ENCODE data around the gene FIBCD1.

The FIBCD1 gene

DNA sequence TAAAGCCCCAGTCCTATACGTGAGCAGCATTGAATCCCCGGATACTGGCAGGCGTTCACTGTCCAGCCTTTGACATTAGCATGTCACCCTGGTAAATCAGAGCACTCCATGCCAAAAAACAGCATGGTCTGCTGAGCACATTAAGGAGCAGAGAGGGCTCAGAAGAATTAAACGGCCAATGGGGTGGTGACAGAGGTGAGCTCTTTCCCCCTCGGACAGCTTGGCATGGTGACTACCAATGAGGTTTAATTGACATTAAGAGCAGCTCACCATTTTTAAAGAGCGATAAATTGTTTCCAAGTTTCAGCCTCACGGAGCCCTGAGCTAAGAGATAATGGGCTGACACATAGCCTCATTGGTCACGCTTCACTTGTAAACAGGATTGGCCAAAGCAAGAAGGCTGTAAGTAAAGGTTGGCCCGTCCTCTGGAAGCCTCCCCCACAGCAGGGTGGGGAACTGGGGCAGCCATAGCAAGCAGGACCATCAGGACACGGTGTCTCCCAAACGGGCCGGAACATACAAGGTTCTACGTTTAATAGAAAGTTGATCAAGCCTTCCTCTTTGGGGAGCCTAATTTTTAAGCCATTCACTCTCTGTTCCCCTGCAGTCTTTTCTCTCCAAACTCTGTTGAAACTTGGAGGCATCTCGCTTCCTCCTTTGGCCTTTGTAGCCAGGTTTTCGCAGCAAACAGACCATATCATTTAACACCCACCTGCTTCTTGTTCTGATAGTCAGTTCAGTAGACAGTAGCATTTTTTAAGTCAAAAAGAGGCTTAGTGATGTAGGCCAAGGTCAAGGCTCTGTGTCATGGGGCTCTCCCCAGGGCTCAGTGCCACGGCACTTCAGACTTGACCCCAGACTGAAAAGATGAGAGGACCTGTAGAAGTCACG is 68.3 kb downstream of the FIBCD1 start:
- H3K27ac ChIP-seq: no peak overlapping the region
- TF ChIP-seq CTCF (conservative IDR thresholded peaks at IDR 0.05): no peak
- TF ChIP-seq ZFX (IDR thresholded peaks at IDR 0.05): no peak

DNA sequence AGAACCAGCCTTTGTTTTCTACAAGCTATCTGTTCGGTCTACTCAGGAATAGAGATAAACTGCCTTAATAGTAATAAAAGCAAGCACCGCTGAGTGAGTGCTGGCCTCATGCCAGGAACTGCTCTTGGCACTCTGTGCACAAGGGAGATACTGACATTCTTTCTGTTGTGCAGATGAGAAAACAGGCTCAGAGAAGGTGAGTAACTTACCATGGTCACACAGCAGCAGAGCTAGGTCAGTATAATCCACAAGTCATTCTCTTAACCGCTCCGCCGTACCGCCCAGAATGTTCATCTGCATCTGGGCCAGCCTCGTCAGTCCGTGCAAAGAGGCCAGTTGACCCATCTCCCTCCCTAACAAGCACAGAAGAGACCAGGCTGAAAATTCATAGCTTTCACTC is 69.8 kb downstream of the FIBCD1 start:
- no peak overlapping the region for H3K27ac ChIP-seq
- no peak for TF ChIP-seq ZFX (IDR thresholded peaks at IDR 0.05)
- TF ChIP-seq CTCF (conservative IDR thresholded peaks at IDR 0.05): no peak

- TF ChIP-seq ZFX (IDR thresholded peaks at IDR 0.05): no peak
- no peak for TF ChIP-seq CTCF (conservative IDR thresholded peaks at IDR 0.05)
- no peak overlapping the region for H3K27ac ChIP-seq
Measured at GRCh38 chr9:130868230-130868629, 70.8 kb downstream of the FIBCD1 start.

- TF ChIP-seq CTCF (conservative IDR thresholded peaks at IDR 0.05): no peak
- TF ChIP-seq ZFX (IDR thresholded peaks at IDR 0.05): no peak
- H3K27ac ChIP-seq: no peak overlapping the region
Measured at GRCh38 chr9:130867556-130867955, 71.5 kb downstream of the FIBCD1 start.

DNA sequence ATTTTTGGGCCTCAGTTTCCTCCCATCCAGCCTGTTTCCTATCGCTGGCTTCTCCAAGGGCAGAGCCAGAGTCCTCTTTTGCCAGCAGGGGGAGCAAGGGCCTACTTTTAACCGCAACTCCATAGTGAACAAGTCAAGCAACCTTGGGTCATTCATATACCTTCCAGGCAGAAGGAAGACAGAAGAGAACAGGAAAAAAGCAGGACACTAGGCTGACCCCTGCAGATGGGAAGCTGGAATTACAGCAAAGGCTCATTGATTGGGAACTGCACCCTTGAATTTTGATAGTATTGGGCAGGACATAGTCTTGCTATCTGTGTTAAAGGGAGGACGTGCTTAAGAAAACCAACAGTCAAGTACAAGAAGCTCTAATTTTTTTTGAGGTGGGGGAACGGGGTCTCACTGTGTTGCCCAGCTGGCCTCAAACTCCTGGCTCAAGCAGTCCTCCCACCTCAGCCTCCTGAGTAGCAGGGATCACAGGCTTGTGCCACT is 72.5 kb downstream of the FIBCD1 start:
- no peak overlapping the region for H3K27ac ChIP-seq
- TF ChIP-seq ZFX (IDR thresholded peaks at IDR 0.05) (no peak), CTCF (conservative IDR thresholded peaks at IDR 0.05) (peak; percentile 100)

GRCh38 chr9:130865921-130866320 is 73.1 kb downstream of the FIBCD1 start:
- TF ChIP-seq ZFX (IDR thresholded peaks at IDR 0.05): no peak
- 0 out of 2 replicates have a peak, but pooled peaks have one; percentile 2 for TF ChIP-seq CTCF (conservative IDR thresholded peaks at IDR 0.05)

GRCh38 chr9:130864541-130864940 is 74.5 kb downstream of the FIBCD1 start:
- TF ChIP-seq ZFX (IDR thresholded peaks at IDR 0.05): no peak
- TF ChIP-seq CTCF (conservative IDR thresholded peaks at IDR 0.05): no peak
- H3K27ac ChIP-seq: no peak overlapping the region

More at GRCh38 chr9:130865921-130866320, 73.1 kb downstream of the FIBCD1 start:
- no peak overlapping the region for H3K27ac ChIP-seq

All from C4-2B (cell line).